HL-60 (cell line): ENCODE results near the gene ADAMTS12.
"Not testable (repeated sequence)": the region's sequence is repeated elsewhere in the genome, so short reads cannot be mapped to it uniquely, and the experiment has no call there.

Source experiments
- GABPA ChIP-seq: IDR thresholded peaks from 2 replicates; pipeline ENCODE4 v1.6.1; 2012; ENCODE audit warnings: low read depth
- POLR2AphosphoS5 ChIP-seq: IDR thresholded peaks from 2 replicates; pipeline ENCODE4 v1.6.1; 2012; ENCODE audit warnings: low read depth
- TF ChIP-seq, protein P1 (sequence below): IDR thresholded peaks from one replicate; pipeline ENCODE4 v1.5.1; 2011; ENCODE audit warnings: low read length, control low read depth, inconsistent platforms; ENCODE audit not compliant: insufficient read depth
- TF ChIP-seq, protein P2 (sequence below): IDR thresholded peaks from 2 replicates; pipeline ENCODE4 v1.6.1; 2012; ENCODE audit warnings: low read depth; ENCODE audit not compliant: insufficient replicate concordance

DNA sequence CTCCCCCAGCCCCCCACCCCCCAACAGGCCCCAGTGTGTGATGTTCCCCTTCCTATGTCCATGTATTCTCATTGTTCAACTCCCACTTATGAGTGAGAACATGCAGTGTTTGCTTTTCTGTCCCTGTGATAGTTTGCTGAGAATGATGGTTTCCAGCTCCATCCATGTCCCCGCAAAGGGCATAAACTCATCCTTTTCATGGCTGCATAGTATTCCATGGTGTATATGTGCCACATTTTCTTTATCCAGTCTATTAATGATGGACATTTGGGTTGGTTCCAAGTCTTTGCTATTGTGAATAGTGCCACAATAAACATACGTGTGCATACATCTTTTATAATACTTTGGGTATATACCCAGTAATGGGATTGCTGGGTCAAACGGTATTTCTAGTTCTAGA is 23.1 kb upstream of the ADAMTS12 start:
- TF ChIP-seq, protein P1, sequence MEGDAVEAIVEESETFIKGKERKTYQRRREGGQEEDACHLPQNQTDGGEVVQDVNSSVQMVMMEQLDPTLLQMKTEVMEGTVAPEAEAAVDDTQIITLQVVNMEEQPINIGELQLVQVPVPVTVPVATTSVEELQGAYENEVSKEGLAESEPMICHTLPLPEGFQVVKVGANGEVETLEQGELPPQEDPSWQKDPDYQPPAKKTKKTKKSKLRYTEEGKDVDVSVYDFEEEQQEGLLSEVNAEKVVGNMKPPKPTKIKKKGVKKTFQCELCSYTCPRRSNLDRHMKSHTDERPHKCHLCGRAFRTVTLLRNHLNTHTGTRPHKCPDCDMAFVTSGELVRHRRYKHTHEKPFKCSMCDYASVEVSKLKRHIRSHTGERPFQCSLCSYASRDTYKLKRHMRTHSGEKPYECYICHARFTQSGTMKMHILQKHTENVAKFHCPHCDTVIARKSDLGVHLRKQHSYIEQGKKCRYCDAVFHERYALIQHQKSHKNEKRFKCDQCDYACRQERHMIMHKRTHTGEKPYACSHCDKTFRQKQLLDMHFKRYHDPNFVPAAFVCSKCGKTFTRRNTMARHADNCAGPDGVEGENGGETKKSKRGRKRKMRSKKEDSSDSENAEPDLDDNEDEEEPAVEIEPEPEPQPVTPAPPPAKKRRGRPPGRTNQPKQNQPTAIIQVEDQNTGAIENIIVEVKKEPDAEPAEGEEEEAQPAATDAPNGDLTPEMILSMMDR = not testable (repeated sequence)
- TF ChIP-seq GABPA, POLR2AphosphoS5: not testable (repeated sequence)
- TF ChIP-seq, protein P2, sequence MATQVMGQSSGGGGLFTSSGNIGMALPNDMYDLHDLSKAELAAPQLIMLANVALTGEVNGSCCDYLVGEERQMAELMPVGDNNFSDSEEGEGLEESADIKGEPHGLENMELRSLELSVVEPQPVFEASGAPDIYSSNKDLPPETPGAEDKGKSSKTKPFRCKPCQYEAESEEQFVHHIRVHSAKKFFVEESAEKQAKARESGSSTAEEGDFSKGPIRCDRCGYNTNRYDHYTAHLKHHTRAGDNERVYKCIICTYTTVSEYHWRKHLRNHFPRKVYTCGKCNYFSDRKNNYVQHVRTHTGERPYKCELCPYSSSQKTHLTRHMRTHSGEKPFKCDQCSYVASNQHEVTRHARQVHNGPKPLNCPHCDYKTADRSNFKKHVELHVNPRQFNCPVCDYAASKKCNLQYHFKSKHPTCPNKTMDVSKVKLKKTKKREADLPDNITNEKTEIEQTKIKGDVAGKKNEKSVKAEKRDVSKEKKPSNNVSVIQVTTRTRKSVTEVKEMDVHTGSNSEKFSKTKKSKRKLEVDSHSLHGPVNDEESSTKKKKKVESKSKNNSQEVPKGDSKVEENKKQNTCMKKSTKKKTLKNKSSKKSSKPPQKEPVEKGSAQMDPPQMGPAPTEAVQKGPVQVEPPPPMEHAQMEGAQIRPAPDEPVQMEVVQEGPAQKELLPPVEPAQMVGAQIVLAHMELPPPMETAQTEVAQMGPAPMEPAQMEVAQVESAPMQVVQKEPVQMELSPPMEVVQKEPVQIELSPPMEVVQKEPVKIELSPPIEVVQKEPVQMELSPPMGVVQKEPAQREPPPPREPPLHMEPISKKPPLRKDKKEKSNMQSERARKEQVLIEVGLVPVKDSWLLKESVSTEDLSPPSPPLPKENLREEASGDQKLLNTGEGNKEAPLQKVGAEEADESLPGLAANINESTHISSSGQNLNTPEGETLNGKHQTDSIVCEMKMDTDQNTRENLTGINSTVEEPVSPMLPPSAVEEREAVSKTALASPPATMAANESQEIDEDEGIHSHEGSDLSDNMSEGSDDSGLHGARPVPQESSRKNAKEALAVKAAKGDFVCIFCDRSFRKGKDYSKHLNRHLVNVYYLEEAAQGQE = not testable (repeated sequence)
